HepG2 (cell line): ENCODE data around the gene PCNA. TPM values are rescaled to one million over a fixed set of nuclear protein-coding genes. Genes with fewer than 3 reads are reported as not detected.

Source experiments
- ARHGAP35 ChIP-seq: sonication (generic); formaldehyde crosslinking; IDR thresholded peaks from 2 replicates; pipeline ENCODE4 v1.9.0; 2022; ENCODE audit warnings: mild to moderate bottlenecking, inconsistent platforms, moderate library complexity, missing genetic modification reagents, borderline replicate concordance
- ATF1 ChIP-seq: IDR thresholded peaks from 2 replicates; pipeline ENCODE4 v1.6.1; 2016; ENCODE audit warnings: mild to moderate bottlenecking, control low read depth
- ATM ChIP-seq: fragments of 450-650 bp; IDR thresholded peaks from 2 replicates; pipeline ENCODE4 v1.7.1; 2017; ENCODE audit warnings: mild to moderate bottlenecking, borderline replicate concordance
- CBX5 ChIP-seq: sonication (generic); formaldehyde crosslinking; IDR thresholded peaks from 2 replicates; pipeline ENCODE4 v1.4.0; 2020; ENCODE audit warnings: missing genetic modification reagents, borderline replicate concordance
- CREM ChIP-seq, 2 experiments: sonication (generic) in 1 of 2; formaldehyde crosslinking in 1 of 2; IDR thresholded peaks; 2 replicates each; pipeline versions ENCODE4 v1.4.0 to v1.6.1; 2016 to 2020; ENCODE audit warnings: antibody characterized with exemption in 1 of 2, mild to moderate bottlenecking in 1 of 2, missing genetic modification reagents in 1 of 2
- EEA1 ChIP-seq: sonication (generic); formaldehyde crosslinking; IDR thresholded peaks from 2 replicates; pipeline ENCODE4 v1.5.1; 2020; ENCODE audit warnings: mild to moderate bottlenecking, missing genetic modification reagents, borderline replicate concordance
- FOXM1 ChIP-seq: sonication (generic); formaldehyde crosslinking; IDR thresholded peaks from 2 replicates; pipeline ENCODE4 v1.5.0; 2020; ENCODE audit warnings: missing genetic modification reagents
- GTF3A ChIP-seq: sonication (generic); formaldehyde crosslinking; conservative IDR thresholded peaks from 2 replicates; pipeline ENCODE4 v1.4.0; 2020; ENCODE audit warnings: mild to moderate bottlenecking, missing genetic modification reagents
- KDM4B ChIP-seq: sonication (generic); formaldehyde crosslinking; IDR thresholded peaks from 2 replicates; pipeline ENCODE4 v1.4.0; 2020; ENCODE audit warnings: missing genetic modification reagents
- MTF1 ChIP-seq: sonication (generic); formaldehyde crosslinking; IDR thresholded peaks from 2 replicates; pipeline ENCODE4 v1.5.0; 2020; ENCODE audit warnings: missing genetic modification reagents
- REST ChIP-seq, 2 experiments: IDR thresholded peaks; 2 replicates each; pipeline ENCODE4 v1.6.1; 2011 to 2012; ENCODE audit warnings: low read length in 2 of 2, borderline replicate concordance in 1 of 2, low read depth in 1 of 2, mild to moderate bottlenecking in 1 of 2, moderate library complexity in 1 of 2
- ZC3H13 ChIP-seq: sonication (generic); formaldehyde crosslinking; IDR thresholded peaks from 2 replicates; pipeline ENCODE4 v1.8.1; 2023; ENCODE audit warnings: mild to moderate bottlenecking, missing genetic modification reagents, moderate library complexity
- ZNF660 ChIP-seq: sonication (generic); formaldehyde crosslinking; IDR thresholded peaks from 2 replicates; pipeline ENCODE4 v1.5.1; 2020; ENCODE audit warnings: mild to moderate bottlenecking, low read depth, missing genetic modification reagents, borderline replicate concordance
- polyA plus RNA-seq, 8 experiments: library from polyadenylated mRNA; depleted of rRNA in 3 of 8; stranded (reverse) in 7 of 8; unstranded in 1 of 8; fragments of >200 nt; fragmentation: Illumina TruSeq in 4 of 8; extraction: Trizol in 4 of 8; gene quantifications; 2 replicates each; pipeline versions ENCODE4 v1.2.1 to v1.2.3, GENCODE V29; 2011 to 2016; ENCODE audit warnings: low read depth in 4 of 8, missing spikeins in 1 of 8, mixed read lengths in 1 of 8; ENCODE audit not compliant: insufficient read depth in 1 of 8
- total RNA-seq, 5 experiments: library from RNA; depleted of rRNA; stranded (reverse); fragments of >200 nt; fragmentation: Illumina TruSeq; extraction: Trizol; gene quantifications; 2 replicates each; pipeline ENCODE4 v1.2.3, GENCODE V29; 2016; ENCODE audit warnings: low read depth in 1 of 5
- TF ChIP-seq, protein P1 (sequence below): sonication (generic); formaldehyde crosslinking; IDR thresholded peaks from 2 replicates; pipeline ENCODE4 v1.4.0; 2020; ENCODE audit warnings: mild to moderate bottlenecking, missing genetic modification reagents
- TF ChIP-seq, protein P2 (sequence below): sonication (generic); formaldehyde crosslinking; IDR thresholded peaks from 2 replicates; pipeline ENCODE4 v1.5.0; 2020; ENCODE audit warnings: missing genetic modification reagents, mild to moderate bottlenecking, borderline replicate concordance

PCNA gene
- total and polyA plus RNA-seq, 2 of the 13 experiments (the other 11 are each of a cell fraction or from before 2014, with no cell fraction given), result 229 to 655 TPM

- TF ChIP-seq FOXM1 (CRISPR knock-in tag) (no peak), REST (IDR thresholded peaks at IDR 0.05; ENCODE audit: borderline replicate concordance in 1 of 2, low read depth in 1 of 2, low read length in 2 of 2) (no peak), ATM (no peak), CREM (IDR thresholded peaks at IDR 0.05) (no peak), CREM (CRISPR knock-in tag; IDR thresholded peaks at IDR 0.05) (no peak), ATF1 (CRISPR knock-in tag) (no peak), KDM4B (CRISPR knock-in tag) (no peak), CBX5 (CRISPR knock-in tag) (no peak), ARHGAP35 (CRISPR knock-in tag) (no peak), EEA1 (CRISPR knock-in tag) (no peak), ZC3H13 (CRISPR knock-in tag) (no peak; the same call in 1 of the 2 replicates), ZNF660 (CRISPR knock-in tag) (no peak), GTF3A (CRISPR knock-in tag) (no peak), MTF1 (CRISPR knock-in tag) (no peak)
- TF ChIP-seq, protein P1, sequence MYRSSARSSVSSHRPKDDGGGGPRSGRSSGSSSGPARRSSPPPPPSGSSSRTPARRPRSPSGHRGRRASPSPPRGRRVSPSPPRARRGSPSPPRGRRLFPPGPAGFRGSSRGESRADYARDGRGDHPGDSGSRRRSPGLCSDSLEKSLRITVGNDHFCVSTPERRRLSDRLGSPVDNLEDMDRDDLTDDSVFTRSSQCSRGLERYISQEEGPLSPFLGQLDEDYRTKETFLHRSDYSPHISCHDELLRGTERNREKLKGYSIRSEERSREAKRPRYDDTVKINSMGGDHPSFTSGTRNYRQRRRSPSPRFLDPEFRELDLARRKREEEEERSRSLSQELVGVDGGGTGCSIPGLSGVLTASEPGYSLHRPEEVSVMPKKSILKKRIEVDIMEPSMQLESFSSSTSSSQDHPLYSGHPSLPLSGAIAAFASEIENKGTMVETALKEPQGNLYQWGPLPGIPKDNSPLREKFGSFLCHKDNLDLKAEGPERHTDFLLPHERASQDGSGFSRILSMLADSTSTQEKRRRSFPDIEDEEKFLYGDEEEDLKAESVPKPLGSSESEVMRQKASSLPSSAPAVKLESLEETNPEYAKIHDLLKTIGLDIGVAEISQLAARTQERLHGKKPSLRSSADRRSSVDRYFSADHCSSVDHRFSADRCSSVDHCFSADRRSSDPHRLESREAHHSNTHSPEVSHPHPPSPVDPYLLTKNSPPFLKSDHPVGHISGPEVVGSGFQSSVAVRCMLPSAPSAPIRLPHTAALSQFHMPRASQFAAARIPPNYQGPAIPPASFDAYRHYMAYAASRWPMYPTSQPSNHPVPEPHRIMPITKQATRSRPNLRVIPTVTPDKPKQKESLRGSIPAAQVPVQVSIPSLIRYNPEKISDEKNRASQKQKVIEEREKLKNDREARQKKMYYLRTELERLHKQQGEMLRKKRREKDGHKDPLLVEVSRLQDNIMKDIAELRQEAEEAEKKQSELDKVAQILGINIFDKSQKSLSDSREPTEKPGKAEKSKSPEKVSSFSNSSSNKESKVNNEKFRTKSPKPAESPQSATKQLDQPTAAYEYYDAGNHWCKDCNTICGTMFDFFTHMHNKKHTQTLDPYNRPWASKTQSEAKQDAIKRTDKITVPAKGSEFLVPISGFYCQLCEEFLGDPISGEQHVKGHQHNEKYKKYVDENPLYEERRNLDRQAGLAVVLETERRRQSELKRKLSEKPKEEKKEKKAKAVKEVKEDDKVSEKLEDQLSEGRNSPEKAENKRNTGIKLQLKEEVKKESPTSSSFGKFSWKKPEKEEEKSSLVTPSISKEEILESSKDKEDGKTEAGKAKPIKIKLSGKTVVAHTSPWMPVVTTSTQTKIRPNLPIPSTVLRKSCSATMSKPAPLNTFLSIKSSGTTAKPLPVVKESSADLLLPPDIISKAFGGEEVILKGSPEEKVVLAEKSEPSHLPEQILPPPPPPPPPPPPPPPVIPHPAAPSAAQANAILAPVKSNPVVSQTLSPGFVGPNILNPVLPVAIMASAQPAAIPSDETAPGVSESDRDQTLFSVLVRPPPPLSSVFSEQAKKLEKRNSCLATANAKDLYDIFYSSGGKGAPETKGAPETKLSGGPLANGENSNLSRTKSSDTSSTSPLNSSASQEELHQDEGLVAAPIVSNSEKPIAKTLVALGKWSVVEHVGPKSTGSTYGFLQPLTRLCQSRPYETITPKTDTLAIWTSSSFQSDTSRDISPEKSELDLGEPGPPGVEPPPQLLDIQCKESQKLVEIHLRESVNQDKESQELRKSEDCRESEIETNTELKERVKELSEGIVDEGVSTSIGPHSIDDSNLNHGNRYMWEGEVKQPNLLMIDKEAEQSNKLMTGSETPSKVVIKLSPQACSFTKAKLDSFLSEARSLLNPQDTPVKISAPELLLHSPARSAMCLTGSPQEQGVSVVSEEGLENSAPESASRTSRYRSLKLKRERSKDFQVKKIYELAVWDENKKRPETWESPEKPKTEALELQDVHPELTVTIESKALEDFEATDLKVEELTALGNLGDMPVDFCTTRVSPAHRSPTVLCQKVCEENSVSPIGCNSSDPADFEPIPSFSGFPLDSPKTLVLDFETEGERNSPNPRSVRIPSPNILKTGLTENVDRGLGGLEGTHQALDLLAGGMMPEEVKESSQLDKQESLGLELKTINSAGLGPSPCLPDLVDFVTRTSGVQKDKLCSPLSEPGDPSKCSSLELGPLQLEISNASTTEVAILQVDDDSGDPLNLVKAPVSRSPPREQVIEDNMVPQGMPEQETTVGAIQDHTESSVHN (CRISPR knock-in tag), result no peak
- TF ChIP-seq, protein P2, sequence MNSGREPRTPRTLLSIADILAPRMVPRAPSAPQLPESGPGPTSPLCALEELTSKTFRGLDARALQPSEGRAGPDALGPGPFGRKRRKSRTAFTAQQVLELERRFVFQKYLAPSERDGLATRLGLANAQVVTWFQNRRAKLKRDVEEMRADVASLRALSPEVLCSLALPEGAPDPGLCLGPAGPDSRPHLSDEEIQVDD, result no peak
These were observed 37.1 kb upstream of the PCNA start (continued) for GRCh38 chr20:5156675-5157448.
